Hippocampal formation (tissue), 2 donors: ENCODE measurements around the gene ANKRD11.
"Not testable (repeated sequence)": the region's sequence is repeated elsewhere in the genome, so short reads cannot be mapped to it uniquely, and the experiment has no call there.

Experiments used
- DNase-seq, 2 donors: peaks; one replicate each; lab custom pipeline; 2025; lab: John Stamatoyannopoulos, UW

ANKRD11 gene

GRCh38 chr16:89314854-89315253 lies 175.5 kb downstream of the ANKRD11 start:
- no peak for DNase-seq

- no peak for DNase-seq
Observed at GRCh38 chr16:89314357-89314756, 176.0 kb downstream of the ANKRD11 start.

- DNase-seq: peak in 1 of 2 donors; percentile 17
Observed at GRCh38 chr16:89313583-89313982, 176.8 kb downstream of the ANKRD11 start.

GRCh38 chr16:89312598-89313299 lies 177.6 kb downstream of the ANKRD11 start:
- DNase-seq: no peak

GRCh38 chr16:89312194-89312593 lies 178.2 kb downstream of the ANKRD11 start:
- no peak for DNase-seq

- DNase-seq: no peak
Observed at GRCh38 chr16:89311636-89312035, 178.7 kb downstream of the ANKRD11 start.

- DNase-seq: no peak
Observed at GRCh38 chr16:89309438-89310122, 180.8 kb downstream of the ANKRD11 start.

- DNase-seq: no peak
Observed at GRCh38 chr16:89308391-89309333, 181.7 kb downstream of the ANKRD11 start.

- no peak for DNase-seq
Observed at GRCh38 chr16:89307421-89307805, 182.9 kb downstream of the ANKRD11 start.

GRCh38 chr16:89306457-89307420 lies 183.6 kb downstream of the ANKRD11 start:
- DNase-seq: not testable (repeated sequence)

- no peak for DNase-seq
Observed at GRCh38 chr16:89304941-89305705, 185.2 kb downstream of the ANKRD11 start.

- DNase-seq: no peak
Observed at GRCh38 chr16:89304181-89304851, 186.0 kb downstream of the ANKRD11 start.

- no peak for DNase-seq
Observed at GRCh38 chr16:89303617-89304016, 186.7 kb downstream of the ANKRD11 start.

GRCh38 chr16:89300976-89301360 lies 189.4 kb downstream of the ANKRD11 start:
- DNase-seq: no peak

GRCh38 chr16:89300311-89300975 lies 189.9 kb downstream of the ANKRD11 start:
- DNase-seq: no peak

GRCh38 chr16:89299357-89300111 lies 190.8 kb downstream of the ANKRD11 start:
- not testable (repeated sequence) for DNase-seq

GRCh38 chr16:89298623-89299225 lies 191.6 kb downstream of the ANKRD11 start:
- no peak for DNase-seq

GRCh38 chr16:89297910-89298545 lies 192.3 kb downstream of the ANKRD11 start:
- DNase-seq: no peak
